NT2/D1 (cell line): ENCODE data around the gene PANK1.

Experiments
- DNase-seq: peaks from one replicate; pipeline ENCODE4 v3.0.0-alpha.2; 2011; ENCODE audit warnings: low read depth, low spot score
- H3K27me3 ChIP-seq: 2 replicates; pipeline ENCODE4 v1.6.0; 2011; ENCODE audit warnings: mild to moderate bottlenecking; ENCODE audit not compliant: insufficient read length, insufficient read depth
- H3K36me3 ChIP-seq: 2 replicates; pipeline ENCODE4 v1.6.1; 2011; ENCODE audit warnings: mild to moderate bottlenecking, low read length, mixed read lengths; ENCODE audit not compliant: insufficient read depth, insufficient read length
- H3K4me1 ChIP-seq: 2 replicates; pipeline ENCODE4 v1.5.1; 2011; ENCODE audit not compliant: insufficient read depth, insufficient read length
- H3K4me3 ChIP-seq: 2 replicates; pipeline ENCODE4 v1.5.1; 2011; ENCODE audit warnings: low read depth; ENCODE audit not compliant: insufficient read length
- H3K9ac ChIP-seq: 2 replicates; pipeline ENCODE4 v1.6.0; 2011; ENCODE audit warnings: low read depth; ENCODE audit not compliant: insufficient read length
- H3K9me3 ChIP-seq: 2 replicates; pipeline ENCODE4 v1.5.1; 2011; ENCODE audit warnings: mild to moderate bottlenecking, low read length; ENCODE audit not compliant: insufficient read depth
- SUZ12 ChIP-seq: IDR thresholded peaks from 2 replicates; pipeline ENCODE4 v1.6.1; 2011; ENCODE audit not compliant: insufficient read length, insufficient read depth; ENCODE audit errors: extremely low read depth
- YY1 ChIP-seq: IDR thresholded peaks from 2 replicates; pipeline ENCODE4 v1.6.1; 2011; ENCODE audit not compliant: insufficient read length, insufficient read depth
- ZNF274 ChIP-seq: IDR thresholded peaks from 2 replicates; pipeline ENCODE4 v1.6.1; 2011; ENCODE audit warnings: mild to moderate bottlenecking, low read depth, low read length

The PANK1 gene

DNA sequence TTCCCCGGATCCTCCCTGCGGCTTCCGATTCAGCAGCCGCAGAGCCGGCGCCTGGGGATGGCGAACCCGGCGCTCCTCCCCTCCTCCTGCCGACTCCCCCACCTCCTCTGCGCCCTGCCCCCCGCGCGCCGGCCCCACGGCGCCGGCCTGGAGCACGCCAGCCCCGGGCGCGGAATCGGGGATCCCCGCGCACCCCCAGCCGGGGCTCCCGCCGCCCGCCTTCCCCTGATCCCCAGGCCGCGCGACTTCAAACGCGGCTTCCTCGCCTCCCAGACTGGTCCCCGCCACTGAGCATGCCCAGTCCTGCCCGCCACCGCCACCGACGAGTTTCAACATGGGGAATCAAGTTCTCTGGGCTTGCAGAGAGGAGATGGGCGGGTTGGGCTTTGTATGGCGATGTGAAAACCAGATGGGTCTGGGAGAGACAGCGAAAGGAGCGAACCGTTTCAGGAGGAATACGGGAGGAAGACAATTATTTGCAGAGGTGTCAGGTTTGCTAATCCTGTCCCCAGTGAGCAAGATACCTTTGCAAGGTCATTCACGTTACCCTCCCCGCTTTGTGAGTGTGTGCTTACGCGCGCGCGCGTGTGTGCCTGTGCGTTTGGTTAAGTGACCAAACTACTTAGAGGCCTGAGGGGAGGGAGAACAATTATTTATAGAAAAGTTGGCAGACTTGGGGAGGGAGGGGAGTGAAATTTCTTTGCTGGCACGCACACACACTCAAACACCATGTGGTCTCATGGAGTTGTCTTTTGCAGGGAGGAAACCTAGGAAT, at the start of gene PANK1:
Gene PANK1, minus strand, starts transcription at position 276 of the 775 bp plus-strand sequence. CDS start 351 bp downstream, outside the sequence.
- peak within 1 kb of the TSS; percentile 82 for H3K4me3 ChIP-seq
- peaks cover 8% of the 10 kb centered on the region; the same call in 1 of the 2 replicates for H3K9me3 ChIP-seq
- H3K36me3 ChIP-seq = peaks cover 5% of the 10 kb centered on the region
- H3K9ac ChIP-seq = peak within 1 kb of the TSS; percentile 98
- H3K4me1 ChIP-seq = no peaks in the 10 kb centered on the region
- no peaks in the 10 kb centered on the region for H3K27me3 ChIP-seq
- TF ChIP-seq YY1 (no peak), SUZ12 (no peak), ZNF274 (no peak)
- DNase-seq = peak; percentile 51

DNA sequence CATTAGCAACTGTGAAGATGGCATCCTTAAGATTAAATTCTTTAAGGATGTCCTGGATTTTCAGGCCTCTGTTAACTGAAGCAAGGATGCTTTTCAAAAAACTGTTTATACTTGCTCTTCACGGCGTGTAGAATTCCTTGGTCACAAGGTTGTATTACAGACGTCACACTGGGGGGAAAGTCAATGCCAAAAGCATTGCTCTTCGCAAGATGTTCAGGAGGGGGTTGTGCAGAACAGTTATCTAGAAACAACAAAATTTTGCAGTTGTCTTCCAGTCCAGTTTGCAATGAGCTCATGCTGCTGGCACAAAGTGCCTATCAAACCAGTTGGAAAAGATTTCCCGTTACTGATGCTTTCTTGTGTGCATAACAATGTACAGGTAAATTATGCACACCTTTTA, 48.1 kb upstream of the PANK1 start:
- no peaks in the 10 kb centered on the region for H3K9me3 ChIP-seq

DNA sequence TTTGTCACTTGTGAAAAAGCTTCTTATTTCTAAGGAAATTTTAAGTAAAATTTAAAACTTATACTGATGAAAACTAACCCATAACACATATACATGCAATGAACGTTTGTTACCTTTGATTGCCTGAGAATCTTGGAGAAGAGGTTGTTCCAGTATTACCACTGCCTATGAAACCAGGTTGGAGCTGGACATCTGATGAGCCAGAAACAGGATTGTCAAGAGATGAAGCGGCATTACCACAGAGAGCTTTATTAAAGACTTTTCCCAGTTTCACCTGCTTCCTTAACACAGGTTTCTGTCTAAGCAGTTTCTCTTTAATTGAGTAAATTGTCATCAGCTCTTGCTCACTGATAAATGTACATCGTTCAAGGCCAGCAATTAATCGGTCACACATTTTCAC, 47.4 kb upstream of the PANK1 start:
- no peak for DNase-seq
- H3K27me3 ChIP-seq = no peaks in the 10 kb centered on the region
- no peaks in the 10 kb centered on the region for H3K9me3 ChIP-seq
- H3K4me1 ChIP-seq = no peaks in the 10 kb centered on the region
- no peak overlapping the region for H3K9ac ChIP-seq
- TF ChIP-seq SUZ12 = no peak
- TF ChIP-seq YY1 = no peak
- no peak for TF ChIP-seq ZNF274
- H3K4me3 ChIP-seq = no peak overlapping the region
- no peaks in the 10 kb centered on the region for H3K36me3 ChIP-seq

More for the DNA sequence above, 48.1 kb upstream of the PANK1 start:
- no peaks in the 10 kb centered on the region for H3K27me3 ChIP-seq
- H3K4me1 ChIP-seq = no peaks in the 10 kb centered on the region
- TF ChIP-seq SUZ12 (no peak), ZNF274 (no peak), YY1 (no peak)
- no peak overlapping the region for H3K4me3 ChIP-seq
- DNase-seq = no peak
- no peak overlapping the region for H3K9ac ChIP-seq
- no peaks in the 10 kb centered on the region for H3K36me3 ChIP-seq

DNA sequence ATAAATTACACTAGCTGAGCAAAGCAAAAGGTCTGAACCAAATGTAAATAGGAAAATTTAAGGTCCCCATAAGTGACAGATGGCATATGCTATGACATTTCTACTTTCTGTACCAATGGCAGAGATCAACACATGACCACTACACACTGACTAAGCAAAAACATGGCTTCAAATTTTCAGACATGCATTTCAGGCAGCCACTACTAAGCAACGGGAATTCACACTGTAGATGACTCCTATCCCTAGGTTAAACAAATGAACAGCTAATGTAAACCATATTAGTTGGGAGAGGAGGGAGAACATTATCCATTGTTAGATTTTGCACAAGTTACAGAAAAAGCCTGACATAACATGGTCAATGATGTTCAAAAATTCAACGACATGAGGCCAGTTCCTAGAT, 45.0 kb upstream of the PANK1 start:
- H3K9ac ChIP-seq = no peak overlapping the region
- no peaks in the 10 kb centered on the region for H3K36me3 ChIP-seq
- H3K27me3 ChIP-seq = no peaks in the 10 kb centered on the region
- TF ChIP-seq SUZ12 (no peak), ZNF274 (no peak), YY1 (no peak)
- no peak for DNase-seq
- H3K9me3 ChIP-seq = no peaks in the 10 kb centered on the region
- H3K4me1 ChIP-seq = no peaks in the 10 kb centered on the region
- H3K4me3 ChIP-seq = no peak overlapping the region

DNA sequence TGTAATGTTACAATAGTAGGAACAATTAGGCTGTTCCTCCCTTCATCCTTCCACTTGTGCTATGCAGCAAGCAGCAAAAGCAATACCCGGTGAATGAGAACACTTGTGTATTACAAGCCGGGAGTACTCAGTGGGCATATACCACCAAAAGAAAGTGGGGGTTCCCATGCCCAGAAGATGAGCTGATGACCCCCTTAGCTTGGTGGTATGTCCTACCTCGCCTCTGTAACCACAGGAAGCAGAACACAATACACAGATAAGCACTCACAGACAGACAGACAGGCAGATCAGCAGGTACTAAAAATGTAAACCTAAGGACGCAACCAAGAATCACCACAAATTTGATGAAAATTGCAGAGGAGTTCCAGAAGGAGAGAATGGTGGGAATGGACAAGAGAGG, 40.9 kb upstream of the PANK1 start:
- no peaks in the 10 kb centered on the region for H3K4me1 ChIP-seq
- H3K9me3 ChIP-seq = no peaks in the 10 kb centered on the region
- no peak for TF ChIP-seq ZNF274
- TF ChIP-seq YY1 = no peak
- no peak for TF ChIP-seq SUZ12
- no peak for DNase-seq
- H3K27me3 ChIP-seq = no peaks in the 10 kb centered on the region
- H3K36me3 ChIP-seq = no peaks in the 10 kb centered on the region
- no peak overlapping the region for H3K9ac ChIP-seq
- no peak overlapping the region for H3K4me3 ChIP-seq

DNA sequence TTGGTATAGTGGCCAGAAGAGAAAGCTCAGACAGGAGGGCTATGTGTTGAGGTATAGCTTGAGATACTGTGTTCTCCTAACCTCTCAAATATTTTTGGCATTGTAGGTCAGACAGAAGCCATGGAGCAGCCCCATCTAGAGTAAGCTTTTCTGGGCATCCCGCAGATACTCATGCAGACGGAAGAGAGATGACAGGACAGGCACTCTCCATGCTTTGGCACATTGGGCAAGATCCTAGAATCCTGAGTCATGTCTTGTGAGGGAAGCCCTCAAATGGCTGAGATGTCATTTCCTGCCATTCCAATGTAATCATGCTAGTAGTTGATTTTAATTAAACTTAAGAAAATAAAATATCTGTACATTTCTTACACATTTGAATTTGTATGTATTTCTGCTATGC, 39.6 kb upstream of the PANK1 start:
- DNase-seq = no peak
- Histone ChIP-seq H3K9me3 (no peaks in the 10 kb centered on the region), H3K9ac (no peak overlapping the region), H3K27me3 (no peaks in the 10 kb centered on the region), H3K4me1 (no peaks in the 10 kb centered on the region), H3K36me3 (no peaks in the 10 kb centered on the region), H3K4me3 (no peak overlapping the region)
- TF ChIP-seq ZNF274 = no peak
- TF ChIP-seq SUZ12 = no peak
- no peak for TF ChIP-seq YY1

DNA sequence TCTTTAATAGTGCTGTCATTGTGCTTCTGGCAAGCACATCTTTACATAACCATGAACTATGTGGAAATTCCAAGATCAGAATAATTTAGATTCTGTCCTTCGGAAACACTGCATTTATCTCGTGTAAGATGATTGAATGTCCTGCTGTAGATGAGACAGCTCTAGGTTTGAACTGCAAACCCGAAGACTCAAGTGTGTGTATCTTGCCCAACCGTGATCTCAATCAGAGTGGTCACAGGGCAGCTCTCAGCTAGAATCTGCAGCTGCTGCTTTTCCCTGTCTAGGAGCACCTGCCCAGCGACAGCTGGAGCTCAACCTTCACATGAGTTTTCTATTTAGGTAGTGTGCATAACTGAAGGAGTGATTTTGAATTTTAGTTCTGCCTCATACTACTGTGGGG, 38.8 kb upstream of the PANK1 start:
- Histone ChIP-seq H3K9me3 (no peaks in the 10 kb centered on the region), H3K4me3 (no peak overlapping the region), H3K27me3 (no peaks in the 10 kb centered on the region), H3K4me1 (no peaks in the 10 kb centered on the region), H3K36me3 (no peaks in the 10 kb centered on the region), H3K9ac (no peak overlapping the region)
- TF ChIP-seq SUZ12 = no peak
- TF ChIP-seq ZNF274 = no peak
- TF ChIP-seq YY1 = no peak
- no peak for DNase-seq
